SU-DHL-6 (cell line): ENCODE results near the gene DGKA.

Source experiments
- H2AFZ ChIP-seq: fragments of 200-600 bp; sonication (generic); 2 replicates; pipeline ENCODE4 v1.6.1; 2014; ENCODE audit warnings: low read depth, mild to moderate bottlenecking, moderate library complexity, mixed read lengths, antibody characterized with exemption, low read length; ENCODE audit not compliant: severe bottlenecking
- H3F3A ChIP-seq: fragments of 200-600 bp; shearing (Covaris generic); 2 replicates; pipeline ENCODE4 v1.6.0; 2016; ENCODE audit warnings: antibody characterized with exemption, mild to moderate bottlenecking; ENCODE audit not compliant: insufficient read depth
- H3K27ac ChIP-seq: fragments of 200-600 bp; sonication (generic); 2 replicates; pipeline ENCODE4 v1.5.1; 2016; ENCODE audit warnings: low read depth, mild to moderate bottlenecking, low read length, moderate library complexity, mixed read lengths
- H3K27me3 ChIP-seq: fragments of 200-600 bp; sonication (generic), shearing (Covaris generic); 2 replicates; pipeline ENCODE4 v1.6.0; 2014; ENCODE audit warnings: mild to moderate bottlenecking, low read length
- H3K36me3 ChIP-seq: fragments of 200-600 bp; sonication (generic); 2 replicates; pipeline ENCODE4 v1.6.1; 2014; ENCODE audit warnings: mild to moderate bottlenecking, low read length, mixed read lengths
- H3K4me2 ChIP-seq: fragments of 300-600, 200-600 bp; shearing (Covaris generic), sonication (generic); 2 replicates; pipeline ENCODE4 v1.6.0; 2014; ENCODE audit warnings: low read length, low read depth, mild to moderate bottlenecking; ENCODE audit not compliant: poor library complexity, severe bottlenecking
- H3K4me3 ChIP-seq: fragments of 200-600 bp; sonication (generic); 2 replicates; pipeline ENCODE4 v1.5.1; 2014; ENCODE audit warnings: antibody characterized with exemption, low read length, mild to moderate bottlenecking, mixed read lengths; ENCODE audit not compliant: insufficient read depth, poor library complexity, severe bottlenecking
- H3K79me2 ChIP-seq: fragments of 200-600 bp; sonication (generic); 2 replicates; pipeline ENCODE4 v1.6.1; 2014; ENCODE audit warnings: mild to moderate bottlenecking, low read length, moderate library complexity; ENCODE audit not compliant: insufficient read depth
- H3K9ac ChIP-seq: fragments of 200-600 bp; sonication (generic); 2 replicates; pipeline ENCODE4 v1.7.0; 2014; ENCODE audit warnings: mild to moderate bottlenecking, low read length
- H3K9me2 ChIP-seq: fragments of 200-600 bp; sonication (generic); replicated peaks from 2 replicates; pipeline ENCODE4 v1.6.1; 2014; ENCODE audit warnings: low read length; ENCODE audit not compliant: insufficient read depth
- H3K9me3 ChIP-seq: fragments of 200-600 bp; sonication (generic); 2 replicates; pipeline ENCODE4 v1.6.1; 2014; ENCODE audit warnings: low read length, mixed read lengths; ENCODE audit not compliant: insufficient read depth
- H4K20me1 ChIP-seq: fragments of 200-600 bp; sonication (generic); 2 replicates; pipeline ENCODE4 v1.6.1; 2014; ENCODE audit warnings: low read depth, mild to moderate bottlenecking, antibody characterized with exemption, low read length, moderate library complexity, mixed read lengths
- EZH2phosphoT487 ChIP-seq: fragments of 200-600 bp; sonication (generic), shearing (Covaris generic); conservative IDR thresholded peaks from 2 replicates; pipeline ENCODE4 v1.6.1; 2018; ENCODE audit warnings: mild to moderate bottlenecking, antibody characterized with exemption, low read length, moderate library complexity, mixed read lengths
- TF ChIP-seq, protein P1 (sequence below): fragments of 200-600 bp; sonication (generic); IDR thresholded peaks from one replicate; pipeline ENCODE4 v1.5.1; 2017; ENCODE audit warnings: antibody characterized with exemption, mild to moderate bottlenecking, low read length, moderate library complexity; ENCODE audit not compliant: insufficient read depth, poor library complexity, severe bottlenecking

Gene DGKA

DNA sequence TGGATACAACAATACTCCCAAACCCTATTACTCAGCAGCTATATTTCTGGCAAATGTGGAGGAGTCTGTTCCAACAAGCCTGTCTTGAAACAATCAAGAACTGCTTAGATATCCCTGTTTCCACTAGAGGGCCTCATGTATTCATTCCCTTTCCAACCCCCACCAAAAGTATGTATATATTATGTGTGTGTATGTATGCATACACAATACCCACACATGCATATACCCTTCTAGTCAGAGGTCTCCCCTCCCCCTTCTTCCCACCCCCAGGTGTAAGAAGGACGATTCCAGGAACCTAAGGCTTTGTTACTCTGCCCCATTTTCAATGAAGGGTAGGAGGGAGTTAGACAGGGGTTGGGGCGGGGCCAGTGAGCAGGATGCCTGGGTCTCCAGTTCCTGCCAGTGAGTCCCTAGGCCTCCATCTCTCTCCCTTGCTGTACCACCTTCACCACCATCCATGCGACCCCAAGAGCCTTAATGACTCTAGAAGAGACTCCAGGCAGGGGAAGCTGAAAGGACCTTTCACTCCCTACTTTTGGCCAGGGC, at the start of gene DGKA:
TSS of gene DGKA (plus strand) at position 392 of the 546 bp plus-strand sequence. CDS start 5,342 bp downstream, outside the sequence.
- H4K20me1 ChIP-seq, result no peaks in the 10 kb centered on the region
- H3K9me3 ChIP-seq, result no peaks in the 10 kb centered on the region
- H3K36me3 ChIP-seq, result no peaks in the 10 kb centered on the region
- H3K79me2 ChIP-seq, result peaks cover 24% of the 10 kb centered on the region
- no peaks in the 10 kb centered on the region for H3K27me3 ChIP-seq
- H3F3A ChIP-seq, result peaks cover 55% of the 10 kb centered on the region
- peak within 1 kb of the TSS; percentile 72 for H3K4me3 ChIP-seq
- peak within 1 kb of the TSS; percentile 86 for H3K4me2 ChIP-seq
- TF ChIP-seq, protein P1, sequence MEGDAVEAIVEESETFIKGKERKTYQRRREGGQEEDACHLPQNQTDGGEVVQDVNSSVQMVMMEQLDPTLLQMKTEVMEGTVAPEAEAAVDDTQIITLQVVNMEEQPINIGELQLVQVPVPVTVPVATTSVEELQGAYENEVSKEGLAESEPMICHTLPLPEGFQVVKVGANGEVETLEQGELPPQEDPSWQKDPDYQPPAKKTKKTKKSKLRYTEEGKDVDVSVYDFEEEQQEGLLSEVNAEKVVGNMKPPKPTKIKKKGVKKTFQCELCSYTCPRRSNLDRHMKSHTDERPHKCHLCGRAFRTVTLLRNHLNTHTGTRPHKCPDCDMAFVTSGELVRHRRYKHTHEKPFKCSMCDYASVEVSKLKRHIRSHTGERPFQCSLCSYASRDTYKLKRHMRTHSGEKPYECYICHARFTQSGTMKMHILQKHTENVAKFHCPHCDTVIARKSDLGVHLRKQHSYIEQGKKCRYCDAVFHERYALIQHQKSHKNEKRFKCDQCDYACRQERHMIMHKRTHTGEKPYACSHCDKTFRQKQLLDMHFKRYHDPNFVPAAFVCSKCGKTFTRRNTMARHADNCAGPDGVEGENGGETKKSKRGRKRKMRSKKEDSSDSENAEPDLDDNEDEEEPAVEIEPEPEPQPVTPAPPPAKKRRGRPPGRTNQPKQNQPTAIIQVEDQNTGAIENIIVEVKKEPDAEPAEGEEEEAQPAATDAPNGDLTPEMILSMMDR, result peak; percentile 57
- no peak for TF ChIP-seq EZH2phosphoT487
- H3K9ac ChIP-seq, result peak within 1 kb of the TSS; percentile 91
- no peaks in the 10 kb centered on the region for H3K9me2 ChIP-seq
- H2AFZ ChIP-seq, result peak within 1 kb of the TSS; percentile 34
- H3K27ac ChIP-seq, result peak within 1 kb of the TSS; percentile 100

DNA sequence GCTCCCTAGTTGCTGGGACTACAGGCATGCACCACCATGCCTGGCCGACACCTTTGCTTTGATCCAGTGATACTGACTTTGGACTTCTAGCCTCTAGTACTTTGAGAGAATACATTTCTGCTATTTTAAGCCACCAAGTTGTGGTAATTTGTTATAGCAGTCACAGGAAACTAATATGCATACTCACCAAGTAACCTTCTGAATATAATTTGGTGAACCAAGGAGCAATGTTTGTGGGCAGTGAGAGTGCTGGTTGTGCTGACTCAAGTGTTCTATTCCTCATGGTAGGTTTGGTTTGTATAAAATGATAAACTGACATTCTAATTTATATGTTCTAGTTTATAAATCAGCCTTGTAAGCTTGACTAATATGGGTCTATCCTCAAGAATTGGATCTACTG, 45.8 kb upstream of the DGKA start:
- TF ChIP-seq EZH2phosphoT487, result no peak
- TF ChIP-seq, protein P1, result no peak
- Histone ChIP-seq H3K4me3 (no peak overlapping the region), H3K79me2 (no peaks in the 10 kb centered on the region), H4K20me1 (no peaks in the 10 kb centered on the region), H3K27ac (no peak overlapping the region), H2AFZ (no peak overlapping the region), H3K4me2 (no peak overlapping the region), H3K36me3 (no peaks in the 10 kb centered on the region), H3F3A (no peaks in the 10 kb centered on the region), H3K27me3 (no peaks in the 10 kb centered on the region), H3K9me3 (no peaks in the 10 kb centered on the region), H3K9me2 (no peaks in the 10 kb centered on the region), H3K9ac (no peak overlapping the region)

DNA sequence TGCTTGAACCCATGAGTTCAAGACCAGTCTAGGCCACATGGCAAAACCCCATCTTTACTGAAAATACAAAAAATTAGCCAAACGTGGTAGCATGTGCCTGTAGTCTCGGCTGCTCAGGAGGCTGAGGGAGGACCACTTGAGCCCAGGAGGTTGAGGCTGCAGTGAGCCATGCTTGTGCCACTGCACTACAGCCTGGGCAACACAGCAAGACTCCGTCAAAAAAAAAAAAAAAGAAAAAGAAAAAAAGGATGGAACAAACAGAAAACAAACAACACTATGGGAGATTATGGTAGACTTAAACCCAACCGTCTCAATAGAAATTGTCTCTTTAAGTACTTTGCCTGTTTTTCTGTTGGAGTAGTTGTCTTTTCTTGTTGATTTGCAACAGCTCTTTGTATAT, 39.7 kb upstream of the DGKA start:
- H4K20me1 ChIP-seq, result no peaks in the 10 kb centered on the region
- H2AFZ ChIP-seq, result no peak overlapping the region
- TF ChIP-seq EZH2phosphoT487, result no peak
- TF ChIP-seq, protein P1, result no peak
- H3K4me2 ChIP-seq, result no peak overlapping the region
- H3K79me2 ChIP-seq, result no peaks in the 10 kb centered on the region
- H3K9ac ChIP-seq, result no peak overlapping the region
- no peaks in the 10 kb centered on the region for H3K27me3 ChIP-seq
- H3K4me3 ChIP-seq, result no peak overlapping the region
- H3K9me3 ChIP-seq, result no peaks in the 10 kb centered on the region
- H3K9me2 ChIP-seq, result no peaks in the 10 kb centered on the region
- H3K27ac ChIP-seq, result no peak overlapping the region
- H3K36me3 ChIP-seq, result no peaks in the 10 kb centered on the region
- no peaks in the 10 kb centered on the region for H3F3A ChIP-seq
